Prostate gland (tissue), 2 donors: ENCODE results near the gene BIRC2.

ENCODE experiments used
- POLR2A ChIP-seq: fragments of 450-650 bp; IDR thresholded peaks from one replicate; pipeline ENCODE4 v1.6.1; 2016; ENCODE audit warnings: antibody characterized with exemption, mild to moderate bottlenecking
- TF ChIP-seq, protein P1 (sequence below), 4 experiments: fragments of 200-600 bp in 2 of 4; fragments of 450-650 bp in 2 of 4; sonication (generic) in 2 of 4; IDR thresholded peaks; 1 replicate in 3 of 4; 2 replicates in 1 of 4; pipeline ENCODE4 v1.5.1; 2016 to 2019; ENCODE audit warnings: antibody characterized with exemption in 4 of 4, mild to moderate bottlenecking in 2 of 4, moderate library complexity in 2 of 4

DNA sequence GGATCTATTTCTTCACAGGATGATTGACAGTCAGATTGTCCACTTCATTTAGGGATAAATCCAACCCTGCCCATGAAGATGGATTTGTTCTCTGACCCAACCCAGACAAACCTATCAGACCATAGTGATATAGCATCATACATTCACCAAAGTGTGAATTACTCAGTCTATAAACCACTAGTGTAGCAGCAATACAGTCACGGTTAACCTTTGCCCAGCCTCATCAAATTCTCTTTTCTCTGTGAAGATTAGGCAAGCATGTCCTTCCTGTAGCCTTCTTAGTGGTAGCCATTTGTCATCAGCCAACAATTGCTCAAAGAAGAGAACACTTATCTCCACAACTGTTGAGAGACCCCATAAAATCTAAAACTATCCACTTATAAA lies 14.4 kb upstream of the BIRC2 start:
- TF ChIP-seq, protein P1, sequence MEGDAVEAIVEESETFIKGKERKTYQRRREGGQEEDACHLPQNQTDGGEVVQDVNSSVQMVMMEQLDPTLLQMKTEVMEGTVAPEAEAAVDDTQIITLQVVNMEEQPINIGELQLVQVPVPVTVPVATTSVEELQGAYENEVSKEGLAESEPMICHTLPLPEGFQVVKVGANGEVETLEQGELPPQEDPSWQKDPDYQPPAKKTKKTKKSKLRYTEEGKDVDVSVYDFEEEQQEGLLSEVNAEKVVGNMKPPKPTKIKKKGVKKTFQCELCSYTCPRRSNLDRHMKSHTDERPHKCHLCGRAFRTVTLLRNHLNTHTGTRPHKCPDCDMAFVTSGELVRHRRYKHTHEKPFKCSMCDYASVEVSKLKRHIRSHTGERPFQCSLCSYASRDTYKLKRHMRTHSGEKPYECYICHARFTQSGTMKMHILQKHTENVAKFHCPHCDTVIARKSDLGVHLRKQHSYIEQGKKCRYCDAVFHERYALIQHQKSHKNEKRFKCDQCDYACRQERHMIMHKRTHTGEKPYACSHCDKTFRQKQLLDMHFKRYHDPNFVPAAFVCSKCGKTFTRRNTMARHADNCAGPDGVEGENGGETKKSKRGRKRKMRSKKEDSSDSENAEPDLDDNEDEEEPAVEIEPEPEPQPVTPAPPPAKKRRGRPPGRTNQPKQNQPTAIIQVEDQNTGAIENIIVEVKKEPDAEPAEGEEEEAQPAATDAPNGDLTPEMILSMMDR (IDR thresholded peaks at IDR 0.05), result no peak
- no peak for TF ChIP-seq POLR2A
